ENCODE measurements around the gene LCN1.

- TF ChIP-seq POLR2A (IDR thresholded peaks at IDR 0.05; ENCODE audit: low read length) (no peak), GATA1 (IDR thresholded peaks at IDR 0.05; ENCODE audit: low read depth, low read length) (no peak)
Observed at GRCh38 chr9:135512241-135512603, 9.0 kb upstream of the LCN1 start.

All from erythroblast (primary cell).